ENCODE data around the gene ASIC4.

ASIC4 gene

DNA sequence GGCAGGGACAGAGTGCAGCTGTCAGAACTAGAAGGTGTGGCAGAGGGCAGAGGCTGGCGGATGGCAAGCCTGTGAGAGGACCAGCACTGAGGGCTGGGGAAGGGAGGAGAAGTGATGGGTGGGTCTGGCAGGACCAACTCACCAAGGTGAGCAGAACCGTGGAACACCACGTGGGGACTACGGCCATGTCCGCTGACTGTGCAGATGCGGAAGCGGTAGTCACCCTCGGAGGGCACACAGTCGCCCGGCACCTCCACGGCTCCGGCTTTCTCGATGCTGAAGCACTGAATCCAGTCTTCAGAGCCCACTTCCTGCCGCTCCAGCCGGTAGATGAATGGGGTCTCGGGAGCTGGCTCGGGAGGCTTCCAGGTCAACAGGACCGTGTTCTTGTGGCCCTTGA, 52.8 kb downstream of the ASIC4 start:
- no peak for DNase-seq (ENCODE audit: low read depth)
- no peak for TF ChIP-seq CTCF (conservative IDR thresholded peaks at IDR 0.05; ENCODE audit: low read depth, low read length)
- no peak overlapping the region for H3K4me3 ChIP-seq (ENCODE audit: low read length)

DNA sequence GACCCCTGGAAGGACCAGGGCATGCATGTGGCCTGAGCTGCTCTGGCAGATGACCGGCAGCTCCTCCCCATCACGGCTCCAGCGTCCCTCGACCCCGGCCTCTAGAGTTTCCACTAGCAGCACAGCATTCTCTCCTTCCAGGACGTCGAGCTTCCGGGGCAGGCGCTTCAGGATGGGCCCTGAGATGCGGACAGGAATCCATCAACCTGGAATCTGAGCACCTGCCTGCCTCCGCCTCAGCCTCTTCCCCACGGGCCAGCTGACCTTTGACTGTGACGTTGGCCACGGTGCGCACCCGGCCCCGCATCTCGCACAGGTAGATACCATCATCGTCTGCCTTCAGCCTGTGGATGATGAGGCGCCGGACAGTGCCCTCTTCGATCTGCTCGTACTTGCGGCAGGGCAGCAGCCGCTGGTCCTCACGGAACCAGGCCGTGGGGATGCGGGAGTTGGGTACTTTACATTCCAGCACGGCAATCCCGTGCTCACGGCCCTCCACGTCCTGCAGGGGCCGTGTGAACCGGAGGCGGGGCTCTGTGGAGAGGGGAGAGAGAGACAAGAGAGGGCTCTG, 53.6 kb downstream of the ASIC4 start:
- no peak for DNase-seq (ENCODE audit: low read depth)
- no peak overlapping the region for H3K4me3 ChIP-seq (ENCODE audit: low read length)
- no peak for TF ChIP-seq CTCF (conservative IDR thresholded peaks at IDR 0.05; ENCODE audit: low read depth, low read length)

- no peak for TF ChIP-seq CTCF (conservative IDR thresholded peaks at IDR 0.05; ENCODE audit: low read depth, low read length)
- no peak overlapping the region for H3K4me3 ChIP-seq (ENCODE audit: low read length)
- peak; percentile 34 for DNase-seq (ENCODE audit: low read depth)
These were observed 54.8 kb downstream of the ASIC4 start for GRCh38 chr2:219569041-219569440.

- TF ChIP-seq CTCF (conservative IDR thresholded peaks at IDR 0.05; ENCODE audit: low read depth, low read length): no peak
- peak overlapping the region; percentile 52 for H3K4me3 ChIP-seq (ENCODE audit: low read length)
- DNase-seq (ENCODE audit: low read depth): no peak
These were observed 55.4 kb downstream of the ASIC4 start for GRCh38 chr2:219569635-219570034.

GRCh38 chr2:219570194-219570923, 56.1 kb downstream of the ASIC4 start:
- TF ChIP-seq CTCF (conservative IDR thresholded peaks at IDR 0.05; ENCODE audit: low read depth, low read length): no peak
- H3K4me3 ChIP-seq (ENCODE audit: low read length): peak overlapping the region; percentile 52
- no peak for DNase-seq (ENCODE audit: low read depth)

DNA sequence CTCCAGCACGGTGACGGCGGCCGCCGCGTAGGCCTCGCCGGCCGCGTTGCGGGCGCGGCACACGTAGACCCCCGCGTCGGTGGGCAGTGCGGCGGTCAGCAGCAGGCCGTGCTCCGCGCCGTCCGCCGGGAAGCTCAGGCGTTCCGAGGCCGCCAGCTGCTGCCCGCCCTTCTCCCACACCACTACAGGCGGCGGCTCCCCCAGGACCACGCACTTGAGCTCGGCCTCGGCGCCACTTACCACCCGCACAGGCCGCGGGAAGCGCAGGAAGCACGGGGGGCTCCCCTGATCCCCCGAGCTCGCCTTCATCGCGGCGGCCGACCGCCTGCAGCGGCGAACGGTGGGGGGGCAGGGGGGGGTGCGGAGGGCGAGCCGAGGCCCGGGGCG, 56.6 kb downstream of the ASIC4 start:
- TF ChIP-seq CTCF (conservative IDR thresholded peaks at IDR 0.05; ENCODE audit: low read depth, low read length): no peak
- no peak for DNase-seq (ENCODE audit: low read depth)
- peak overlapping the region; percentile 52 for H3K4me3 ChIP-seq (ENCODE audit: low read length)
